Sigmoid colon (tissue), 7 donors: Measurements from ENCODE around the gene TREML4. TPM values are rescaled to one million over a fixed set of nuclear protein-coding genes. Genes with fewer than 3 reads are reported as not detected.

Experiments used
- DNase-seq: peaks from one replicate; pipeline ENCODE4 v3.0.0-alpha.2; 2019
- H3K27ac ChIP-seq, 4 donors: fragments of 200-600 bp; sonication (generic); one replicate each; pipeline ENCODE4 v1.5.1; 2016 to 2019; ENCODE audit warnings: mild to moderate bottlenecking in 1 of 4
- H3K27me3 ChIP-seq, 3 donors: fragments of 200-600 bp; sonication (generic); one replicate each; pipeline ENCODE4 v1.5.1; 2019; ENCODE audit warnings: mild to moderate bottlenecking in 1 of 3
- H3K36me3 ChIP-seq, 4 donors: fragments of 200-600 bp; sonication (generic); one replicate each; pipeline ENCODE4 v1.5.1; 2016 to 2019
- H3K4me1 ChIP-seq, 4 donors: fragments of 200-600 bp; sonication (generic); one replicate each; pipeline ENCODE4 v1.5.1; 2017 to 2019
- H3K4me3 ChIP-seq, 4 donors: fragments of 200-600 bp; sonication (generic); one replicate each; pipeline ENCODE4 v1.5.1; 2017 to 2019; ENCODE audit warnings: mild to moderate bottlenecking in 2 of 4, moderate library complexity in 1 of 4
- H3K9me3 ChIP-seq, 4 donors: fragments of 200-600 bp in 3 of 4; sonication (generic) in 3 of 4; one replicate each; pipeline versions ENCODE4 v1.5.1 to v1.6.1; 2013 to 2019
- EP300 ChIP-seq, 4 donors: sonication (generic); formaldehyde crosslinking; IDR thresholded peaks; one replicate each; pipeline ENCODE4 v1.6.1; 2017; ENCODE audit warnings: antibody characterized with exemption in 4 of 4
- POLR2A ChIP-seq, 2 donors: fragments of 450-650 bp; IDR thresholded peaks; one replicate each; pipeline ENCODE4 v1.6.1; 2016; ENCODE audit warnings: antibody characterized with exemption in 2 of 2, mild to moderate bottlenecking in 2 of 2, moderate library complexity in 2 of 2
- POLR2AphosphoS5 ChIP-seq, 4 donors: sonication (generic); formaldehyde crosslinking; IDR thresholded peaks; one replicate each; pipeline ENCODE4 v1.6.1; 2017; ENCODE audit warnings: antibody characterized with exemption in 4 of 4
- WGBS, 2 donors: extraction: QIAGEN DNeasy Blood & Tissue Kit; methylation state at CpG; one replicate each; pipeline ENCODE4 v1.1.7; 2013; 5-methylcytosine and 5-hydroxymethylcytosine counted together
- intact Hi-C: fragments of 100-400 bp; cut with DNase I; formaldehyde crosslinking; loops from one replicate; pipeline ENCODE4 v1.15.1; 2023
- polyA plus RNA-seq, 3 donors: library from polyadenylated mRNA; stranded (reverse); fragments of 200-250 nt; gene quantifications; one replicate each; pipeline ENCODE4 v1.2.3, GENCODE V29; 2013
- total RNA-seq, 4 donors: library from RNA; depleted of rRNA; stranded (reverse); fragments of >200 nt; gene quantifications; one replicate each; pipeline ENCODE4 v1.1.0, GENCODE V29; 2016
- TF ChIP-seq, protein P1 (sequence below), 4 experiments: fragments of 450-650 bp in 3 of 4; fragments of 200-600 bp in 1 of 4; IDR thresholded peaks; one replicate each; pipeline ENCODE4 v1.5.1; 2016 to 2019; ENCODE audit warnings: antibody characterized with exemption in 4 of 4, mild to moderate bottlenecking in 3 of 4, moderate library complexity in 2 of 4
- donor health status: healthy with polysubstance abuse.
- donor health status: Bipolar disorder and iron deficiency.
- donor health status: healthy.

The TREML4 gene
- total and polyA plus RNA-seq, 7 donors, result 0.22 TPM; not detected in 6

DNA sequence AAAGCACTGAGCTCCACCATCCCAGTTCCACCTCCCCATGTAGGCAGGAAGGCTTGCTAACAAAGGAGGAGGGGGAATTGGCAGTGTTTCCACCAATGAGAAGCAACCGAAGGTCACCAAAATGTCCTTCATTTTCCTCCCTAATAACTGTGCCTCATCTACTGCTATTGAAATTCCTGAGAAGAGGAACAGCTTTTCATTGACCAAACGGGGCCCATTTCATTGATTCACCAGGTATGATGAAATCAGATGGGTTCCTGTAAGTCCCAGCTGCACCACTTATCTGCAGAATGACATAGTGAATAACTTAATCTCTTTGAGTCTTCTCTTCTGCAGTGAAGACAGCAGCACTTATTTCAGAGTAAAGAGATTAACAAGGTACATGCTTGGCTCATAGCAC lies 41.0 kb downstream of the TREML4 start:
- DNase-seq, result no peak
- TF ChIP-seq, protein P1, sequence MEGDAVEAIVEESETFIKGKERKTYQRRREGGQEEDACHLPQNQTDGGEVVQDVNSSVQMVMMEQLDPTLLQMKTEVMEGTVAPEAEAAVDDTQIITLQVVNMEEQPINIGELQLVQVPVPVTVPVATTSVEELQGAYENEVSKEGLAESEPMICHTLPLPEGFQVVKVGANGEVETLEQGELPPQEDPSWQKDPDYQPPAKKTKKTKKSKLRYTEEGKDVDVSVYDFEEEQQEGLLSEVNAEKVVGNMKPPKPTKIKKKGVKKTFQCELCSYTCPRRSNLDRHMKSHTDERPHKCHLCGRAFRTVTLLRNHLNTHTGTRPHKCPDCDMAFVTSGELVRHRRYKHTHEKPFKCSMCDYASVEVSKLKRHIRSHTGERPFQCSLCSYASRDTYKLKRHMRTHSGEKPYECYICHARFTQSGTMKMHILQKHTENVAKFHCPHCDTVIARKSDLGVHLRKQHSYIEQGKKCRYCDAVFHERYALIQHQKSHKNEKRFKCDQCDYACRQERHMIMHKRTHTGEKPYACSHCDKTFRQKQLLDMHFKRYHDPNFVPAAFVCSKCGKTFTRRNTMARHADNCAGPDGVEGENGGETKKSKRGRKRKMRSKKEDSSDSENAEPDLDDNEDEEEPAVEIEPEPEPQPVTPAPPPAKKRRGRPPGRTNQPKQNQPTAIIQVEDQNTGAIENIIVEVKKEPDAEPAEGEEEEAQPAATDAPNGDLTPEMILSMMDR (IDR thresholded peaks at IDR 0.05), result no peak
- TF ChIP-seq POLR2A (IDR thresholded peaks at IDR 0.05) (no peak), EP300 (IDR thresholded peaks at IDR 0.05) (no peak), POLR2AphosphoS5 (IDR thresholded peaks at IDR 0.05) (no peak)

GRCh38 chr6:41269716-41270115 lies 41.6 kb downstream of the TREML4 start:
- WGBS, 2 donors, result 92 to 94% methylated on average over 4 of the region's 4 CpGs
- intact Hi-C loops, result no loop called here
- DNase-seq, result no peak

More for the DNA sequence above, 41.0 kb downstream of the TREML4 start:
- no peaks in the 10 kb centered on the region for H3K36me3 ChIP-seq
- WGBS, 2 donors, result 86% methylated on average over 2 of the region's 2 CpGs
- no peaks in the 10 kb centered on the region for H3K4me1 ChIP-seq
- H3K4me3 ChIP-seq, result no peak overlapping the region
- H3K9me3 ChIP-seq, result no peaks in the 10 kb centered on the region
- H3K27ac ChIP-seq, result no peak overlapping the region
- H3K27me3 ChIP-seq, result no peaks in the 10 kb centered on the region
- intact Hi-C loops, result no loop called here

DNA sequence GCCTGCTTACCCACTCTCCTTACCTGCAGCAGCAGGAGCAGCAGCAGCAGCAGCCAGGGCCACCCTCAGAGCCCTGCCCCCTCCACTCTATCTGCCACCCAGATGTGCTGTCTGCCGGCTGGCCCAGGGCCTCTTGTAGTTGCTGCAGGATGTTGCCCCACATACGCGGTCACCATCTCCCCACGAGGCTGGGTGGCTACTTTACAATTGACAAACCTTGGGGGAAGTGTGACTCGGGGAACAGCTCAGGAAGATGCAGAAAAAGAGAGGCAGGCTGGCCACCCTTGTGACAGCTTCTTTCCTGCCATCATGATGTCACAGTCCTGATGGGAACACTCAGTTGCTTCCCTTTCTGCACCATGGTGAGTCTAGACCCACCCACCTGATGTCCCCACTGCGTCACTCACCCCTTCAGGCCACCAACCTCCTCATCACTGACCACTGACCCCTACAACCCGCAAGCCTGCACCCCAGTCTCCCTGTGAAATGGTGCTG lies 43.8 kb downstream of the TREML4 start:
- intact Hi-C loops, result no loop called here
- Histone ChIP-seq H3K27me3 (peaks cover 0 to 3% (median 0%) of the 10 kb centered on the region in 3 donors), H3K9me3 (no peaks in the 10 kb centered on the region), H3K4me3 (no peak overlapping the region), H3K4me1 (no peaks in the 10 kb centered on the region), H3K36me3 (no peaks in the 10 kb centered on the region), H3K27ac (peak overlapping the region in 1 of 4 donors; percentile 21)
- TF ChIP-seq EP300 (IDR thresholded peaks at IDR 0.05) (peak in 1 of 4 donors; percentile 66), POLR2AphosphoS5 (IDR thresholded peaks at IDR 0.05) (peak in 1 of 4 donors; percentile 23), POLR2A (IDR thresholded peaks at IDR 0.05) (no peak)
- peak; percentile 72 for DNase-seq
- 66 to 70% methylated on average over 7 of the region's 7 CpGs for WGBS, 2 donors

More at GRCh38 chr6:41269716-41270115, 41.6 kb downstream of the TREML4 start:
- H3K9me3 ChIP-seq, result no peaks in the 10 kb centered on the region
- no peak overlapping the region for H3K4me3 ChIP-seq
- H3K36me3 ChIP-seq, result no peaks in the 10 kb centered on the region
- H3K4me1 ChIP-seq, result no peaks in the 10 kb centered on the region
- H3K27ac ChIP-seq, result no peak overlapping the region
- H3K27me3 ChIP-seq, result no peaks in the 10 kb centered on the region
- no peak for TF ChIP-seq POLR2AphosphoS5 (IDR thresholded peaks at IDR 0.05)
- no peak for TF ChIP-seq POLR2A (IDR thresholded peaks at IDR 0.05)
- TF ChIP-seq EP300 (IDR thresholded peaks at IDR 0.05), result no peak
- TF ChIP-seq, protein P1 (IDR thresholded peaks at IDR 0.05), result no peak

- no peak for DNase-seq
- TF ChIP-seq, protein P1 (IDR thresholded peaks at IDR 0.05), result no peak
- TF ChIP-seq POLR2A (IDR thresholded peaks at IDR 0.05) (no peak), POLR2AphosphoS5 (IDR thresholded peaks at IDR 0.05) (no peak), EP300 (IDR thresholded peaks at IDR 0.05) (no peak)
- Histone ChIP-seq H3K27me3 (peaks cover 0 to 3% (median 0%) of the 10 kb centered on the region in 3 donors), H3K9me3 (no peaks in the 10 kb centered on the region), H3K4me3 (no peak overlapping the region), H3K27ac (no peak overlapping the region), H3K36me3 (no peaks in the 10 kb centered on the region), H3K4me1 (no peaks in the 10 kb centered on the region)
- WGBS, 2 donors, result 92 to 95% methylated on average over 5 of the region's 5 CpGs
- intact Hi-C loops, result no loop called here
Measured at GRCh38 chr6:41272591-41273240, 44.6 kb downstream of the TREML4 start.

GRCh38 chr6:41273714-41274113 lies 45.6 kb downstream of the TREML4 start:
- intact Hi-C loops, result no loop called here
- Histone ChIP-seq H3K4me3 (no peak overlapping the region), H3K9me3 (no peaks in the 10 kb centered on the region), H3K36me3 (no peaks in the 10 kb centered on the region), H3K27ac (no peak overlapping the region), H3K27me3 (peaks cover 0 to 3% (median 0%) of the 10 kb centered on the region in 3 donors), H3K4me1 (no peaks in the 10 kb centered on the region)
- TF ChIP-seq POLR2AphosphoS5 (IDR thresholded peaks at IDR 0.05) (no peak), POLR2A (IDR thresholded peaks at IDR 0.05) (no peak), EP300 (IDR thresholded peaks at IDR 0.05) (no peak)
- TF ChIP-seq, protein P1 (IDR thresholded peaks at IDR 0.05), result no peak
- WGBS, 2 donors, result 80 to 90% methylated on average over 5 of the region's 5 CpGs
- no peak for DNase-seq
